Spinal cord (tissue), 10 donors: ENCODE data around the gene UTP14C. TPM values are rescaled to one million over a fixed set of nuclear protein-coding genes. Genes with fewer than 3 reads are reported as not detected.
A peak's percentile ranks its signal among the peaks of the same experiment; 100 is the strongest.

Experiments used
- DNase-seq, 6 donors: peaks; one replicate each; pipeline versions ENCODE4 v3.0.0 to v3.0.0-alpha.2; 2013 to 2015; ENCODE audit warnings: low spot score in 6 of 6, low read depth in 4 of 6
- H3K27ac ChIP-seq: one replicate; pipeline ENCODE4 v1.5.1; 2013; ENCODE audit warnings: low read depth, low read length, control low read depth
- H3K27me3 ChIP-seq: one replicate; pipeline ENCODE4 v1.6.1; 2013; ENCODE audit warnings: low read length; ENCODE audit not compliant: control insufficient read depth, insufficient read depth
- H3K36me3 ChIP-seq: one replicate; pipeline ENCODE4 v1.6.1; 2013; ENCODE audit warnings: low read length; ENCODE audit not compliant: control insufficient read depth, insufficient read depth
- H3K4me1 ChIP-seq: one replicate; pipeline ENCODE4 v1.6.1; 2013; ENCODE audit warnings: low read length; ENCODE audit not compliant: control insufficient read depth, insufficient read depth
- H3K4me3 ChIP-seq: one replicate; pipeline ENCODE4 v1.5.1; 2013; ENCODE audit warnings: low read depth, low read length, control low read depth
- H3K9me3 ChIP-seq: one replicate; pipeline ENCODE4 v1.6.1; 2013; ENCODE audit warnings: low read length; ENCODE audit not compliant: control insufficient read depth, insufficient read depth
- WGBS: methylation state at CpG from one replicate; pipeline ENCODE4 v1.1.5; 2013; ENCODE audit warnings: missing lambda C conversion rate; ENCODE audit not compliant: insufficient coverage; 5-methylcytosine and 5-hydroxymethylcytosine counted together
- polyA plus RNA-seq, 2 donors: library from polyadenylated mRNA; unstranded; fragments of 120-200 nt; gene quantifications; one replicate each; pipeline ENCODE4 v1.2.1, GENCODE V29; 2013; ENCODE audit not compliant: insufficient read length in 2 of 2
- total RNA-seq, 2 donors: library from RNA; depleted of rRNA in 1 of 2; stranded (reverse); fragments of 120-200 nt in 1 of 2; fragments of >200 nt in 1 of 2; gene quantifications; one replicate each; pipeline versions ENCODE4 v1.2.3 to v1.2.4, GENCODE V29; 2013 to 2014
- donor health status: healthy.

UTP14C gene
- total and polyA plus RNA-seq, 4 donors, result 22.2 to 33.2 (median 24.8) TPM

GRCh38 chr13:51988988-51989618 lies 35.4 kb upstream of the UTP14C start:
- no peaks in the 10 kb centered on the region for H3K36me3 ChIP-seq
- H3K4me3 ChIP-seq, result no peak overlapping the region
- H3K27me3 ChIP-seq, result no peaks in the 10 kb centered on the region
- no peaks in the 10 kb centered on the region for H3K4me1 ChIP-seq
- WGBS, result no CpG with 5 or more reads among the region's 3 CpGs
- no peak overlapping the region for H3K27ac ChIP-seq
- no peaks in the 10 kb centered on the region for H3K9me3 ChIP-seq
- no peak for DNase-seq

DNA sequence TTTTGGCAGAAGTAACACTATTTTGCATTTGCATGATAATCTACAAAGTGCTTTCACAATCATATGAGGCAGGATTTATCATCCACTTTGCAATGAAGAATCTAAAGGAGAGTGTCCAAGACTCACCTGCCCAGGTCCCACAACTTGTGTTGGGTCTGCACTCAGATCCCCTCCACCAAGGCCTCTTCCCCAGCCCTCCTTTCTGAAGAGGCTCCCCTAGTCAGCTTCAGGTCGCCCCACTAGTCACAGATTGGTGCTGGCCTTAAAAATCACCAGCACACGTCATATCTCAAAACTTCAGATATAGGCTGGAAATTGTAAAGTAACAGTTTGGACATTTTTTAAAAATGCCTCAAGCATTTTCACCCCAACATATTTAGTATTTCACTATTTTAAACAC lies 30.8 kb upstream of the UTP14C start:
- Histone ChIP-seq H3K27me3 (no peaks in the 10 kb centered on the region), H3K36me3 (no peaks in the 10 kb centered on the region), H3K9me3 (no peaks in the 10 kb centered on the region), H3K27ac (no peak overlapping the region), H3K4me3 (no peak overlapping the region), H3K4me1 (peaks cover 18% of the 10 kb centered on the region)
- no CpG with 5 or more reads among the region's 2 CpGs for WGBS
- DNase-seq, result no peak

DNA sequence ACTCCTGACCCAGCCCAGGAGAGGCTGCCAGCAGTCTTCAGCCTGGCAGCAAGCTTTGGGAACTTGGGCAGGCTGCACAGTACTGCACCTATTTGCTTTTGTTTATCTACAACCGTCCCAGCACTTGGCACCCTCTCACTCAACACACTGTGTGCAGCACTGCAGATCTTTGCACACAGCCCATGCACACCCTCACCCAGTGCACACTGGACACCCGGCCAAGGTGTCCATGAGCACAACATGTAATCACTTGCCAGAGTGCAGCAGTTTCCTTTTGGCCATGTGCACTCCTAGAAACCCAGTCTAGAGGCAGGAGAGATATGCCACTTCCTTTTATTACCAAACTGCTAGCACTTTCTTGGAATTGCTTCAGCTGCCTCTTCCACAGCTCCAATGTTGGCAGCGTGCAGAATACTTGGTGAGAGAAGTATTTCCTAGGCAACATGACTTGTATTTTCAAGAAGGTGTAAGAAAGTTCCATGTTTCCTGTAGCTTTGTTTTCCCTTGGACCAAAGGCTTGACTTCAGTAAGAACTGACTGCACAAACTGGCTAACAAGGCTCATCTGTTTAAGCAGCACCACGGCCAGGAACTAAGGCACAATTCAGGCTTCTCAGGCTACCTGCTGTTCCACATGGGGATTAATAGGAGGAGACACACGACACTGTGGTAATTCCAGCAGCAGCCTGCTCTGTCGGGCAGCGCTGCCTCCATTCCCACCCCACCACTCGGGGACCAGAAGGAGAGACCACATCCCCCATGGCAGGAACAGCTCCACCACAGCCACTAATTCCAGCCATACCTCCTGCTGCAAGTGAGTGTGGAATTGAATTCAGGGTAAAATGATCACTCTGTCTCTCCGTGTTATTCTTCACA lies 28.6 kb upstream of the UTP14C start:
- peak in 3 of 6 donors; percentile 30 to 84 (median 63) for DNase-seq
- Histone ChIP-seq H3K36me3 (no peaks in the 10 kb centered on the region), H3K9me3 (no peaks in the 10 kb centered on the region), H3K27ac (peak overlapping the region; percentile 12), H3K4me1 (peaks cover 24% of the 10 kb centered on the region), H3K27me3 (no peaks in the 10 kb centered on the region), H3K4me3 (no peak overlapping the region)
- 35% methylated on average over 6 of the region's 9 CpGs for WGBS

- no peak for DNase-seq
- H3K27ac ChIP-seq, result no peak overlapping the region
- peaks cover 24% of the 10 kb centered on the region for H3K4me1 ChIP-seq
- no peaks in the 10 kb centered on the region for H3K9me3 ChIP-seq
- 88% methylated on average over 3 of the region's 4 CpGs for WGBS
- H3K36me3 ChIP-seq, result no peaks in the 10 kb centered on the region
- H3K4me3 ChIP-seq, result no peak overlapping the region
- no peaks in the 10 kb centered on the region for H3K27me3 ChIP-seq
These were observed 27.9 kb upstream of the UTP14C start for GRCh38 chr13:51996641-51997040.

GRCh38 chr13:51997186-51997585 lies 27.3 kb upstream of the UTP14C start:
- Histone ChIP-seq H3K27me3 (no peaks in the 10 kb centered on the region), H3K27ac (no peak overlapping the region), H3K9me3 (no peaks in the 10 kb centered on the region), H3K36me3 (no peaks in the 10 kb centered on the region), H3K4me3 (no peak overlapping the region), H3K4me1 (peaks cover 24% of the 10 kb centered on the region)
- WGBS, result no CpG with 5 or more reads among the region's 2 CpGs
- no peak for DNase-seq

- Histone ChIP-seq H3K4me3 (no peak overlapping the region), H3K9me3 (no peaks in the 10 kb centered on the region), H3K36me3 (no peaks in the 10 kb centered on the region), H3K4me1 (peaks cover 24% of the 10 kb centered on the region), H3K27ac (no peak overlapping the region), H3K27me3 (no peaks in the 10 kb centered on the region)
- WGBS, result 74% methylated on average over 6 of the region's 8 CpGs
- DNase-seq, result no peak
These were observed 26.7 kb upstream of the UTP14C start for GRCh38 chr13:51997641-51998330.

DNA sequence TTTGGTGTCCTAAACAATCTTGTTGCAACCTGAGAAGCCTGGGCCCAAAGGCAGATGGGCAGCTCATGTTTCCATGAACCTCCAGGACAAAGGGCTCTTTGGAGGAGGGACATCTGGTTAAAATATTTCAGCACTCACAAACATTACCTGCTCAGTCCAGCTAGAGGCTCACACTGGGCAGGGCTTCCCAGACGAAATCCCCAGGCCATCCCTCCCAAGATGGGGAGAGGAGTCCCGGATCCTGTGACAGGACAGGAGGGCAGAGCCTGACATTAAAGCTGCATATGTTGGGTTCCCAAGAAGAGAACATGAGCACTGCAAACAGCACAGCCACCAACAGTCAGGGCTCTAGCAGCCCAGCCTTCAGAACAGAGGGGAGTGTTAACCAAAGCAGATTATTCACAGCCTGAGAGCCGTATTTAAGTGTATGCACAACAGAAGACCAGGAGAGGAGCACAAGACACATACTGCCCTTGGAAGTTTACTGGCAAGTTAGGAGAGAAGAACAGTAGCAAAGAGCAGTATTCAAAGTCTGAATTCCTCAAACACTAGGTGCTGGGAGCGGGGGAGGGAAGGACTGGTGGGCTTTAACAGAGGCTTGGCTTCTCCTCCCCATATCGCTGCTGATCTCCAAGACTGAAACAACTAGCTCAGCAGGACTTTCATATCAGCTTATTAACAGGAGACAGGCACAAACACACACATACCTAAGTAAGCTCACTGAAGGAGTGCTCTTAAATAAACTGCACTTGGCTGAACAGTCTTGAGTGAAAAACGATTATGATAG lies 25.6 kb upstream of the UTP14C start:
- WGBS, result 71% methylated on average over 3 of the region's 6 CpGs
- peaks cover 2% of the 10 kb centered on the region for H3K36me3 ChIP-seq
- peaks cover 24% of the 10 kb centered on the region for H3K4me1 ChIP-seq
- no peak overlapping the region for H3K27ac ChIP-seq
- H3K4me3 ChIP-seq, result no peak overlapping the region
- no peaks in the 10 kb centered on the region for H3K9me3 ChIP-seq
- H3K27me3 ChIP-seq, result no peaks in the 10 kb centered on the region
- no peak for DNase-seq

- 53% methylated on average over 12 of the region's 13 CpGs for WGBS
- Histone ChIP-seq H3K4me3 (no peak overlapping the region), H3K27me3 (no peaks in the 10 kb centered on the region), H3K9me3 (no peaks in the 10 kb centered on the region), H3K4me1 (peaks cover 24% of the 10 kb centered on the region), H3K36me3 (peaks cover 2% of the 10 kb centered on the region), H3K27ac (no peak overlapping the region)
- DNase-seq, result peak in 2 of 6 donors; percentile 30 to 48
These were observed 25.0 kb upstream of the UTP14C start for GRCh38 chr13:51999510-51999911.

- Histone ChIP-seq H3K36me3 (peaks cover 2% of the 10 kb centered on the region), H3K27ac (no peak overlapping the region), H3K9me3 (no peaks in the 10 kb centered on the region), H3K4me3 (no peak overlapping the region), H3K4me1 (peaks cover 27% of the 10 kb centered on the region), H3K27me3 (no peaks in the 10 kb centered on the region)
- DNase-seq, result no peak
- WGBS, result 82% methylated on average over 1 of the region's 1 CpG
These were observed 24.6 kb upstream of the UTP14C start for GRCh38 chr13:51999921-52000320.
